GM21825 (cell line): ENCODE data around the gene ANKRD27.
"Not testable (repeated sequence)": the region's sequence is repeated elsewhere in the genome, so short reads cannot be mapped to it uniquely, and the experiment has no call there.

Experiments used
- ATAC-seq: cut with Tn5 transposase; IDR thresholded peaks from one replicate; pipeline ENCODE4 v1.9.1; 2021; ENCODE audit warnings: mild to moderate bottlenecking, moderate library complexity; ENCODE audit not compliant: unreplicated experiment

ANKRD27 gene

DNA sequence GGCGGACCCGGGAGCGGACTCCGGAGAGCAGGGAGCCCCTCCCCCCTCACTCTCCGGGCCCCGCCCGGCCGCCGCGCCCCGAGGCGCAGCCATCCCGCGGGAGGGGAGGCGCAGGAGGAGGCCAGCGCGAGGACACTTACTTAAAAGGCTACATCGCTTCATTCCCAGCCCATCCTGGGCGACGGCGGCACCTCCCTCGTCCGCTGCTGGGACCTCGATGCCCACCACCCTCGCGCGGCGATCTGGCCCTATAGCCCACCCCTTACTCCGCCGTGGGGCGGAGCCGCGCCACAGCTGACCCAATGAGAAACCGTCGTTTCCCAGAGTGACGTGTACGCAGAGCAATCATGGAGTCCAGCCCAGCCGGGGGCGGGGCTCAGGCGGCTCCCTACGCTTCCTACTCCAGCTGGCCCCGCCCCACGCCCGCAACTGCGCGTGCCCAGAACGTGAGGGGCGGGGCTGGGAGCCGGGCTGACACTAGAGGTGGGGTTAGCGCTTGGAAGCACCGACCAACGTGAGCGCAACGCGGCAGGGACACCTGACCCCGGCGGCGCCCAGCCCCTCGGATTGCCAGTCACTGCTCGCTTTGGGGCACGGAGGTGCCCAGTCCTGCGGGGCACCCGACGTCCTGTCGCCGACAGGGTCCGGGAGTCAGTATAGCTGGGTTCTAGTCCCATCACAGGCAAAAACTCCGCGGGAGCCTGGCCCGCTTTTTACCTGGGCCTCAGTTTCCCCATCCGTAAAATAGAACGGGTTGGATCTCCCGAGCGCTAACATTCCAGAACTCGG, at the start of gene ANKRD27:
Gene ANKRD27, minus strand, starts transcription at position 250 of the 789 bp plus-strand sequence. CDS start 16,165 bp downstream, outside the sequence.
- ATAC-seq = peak; percentile 94

DNA sequence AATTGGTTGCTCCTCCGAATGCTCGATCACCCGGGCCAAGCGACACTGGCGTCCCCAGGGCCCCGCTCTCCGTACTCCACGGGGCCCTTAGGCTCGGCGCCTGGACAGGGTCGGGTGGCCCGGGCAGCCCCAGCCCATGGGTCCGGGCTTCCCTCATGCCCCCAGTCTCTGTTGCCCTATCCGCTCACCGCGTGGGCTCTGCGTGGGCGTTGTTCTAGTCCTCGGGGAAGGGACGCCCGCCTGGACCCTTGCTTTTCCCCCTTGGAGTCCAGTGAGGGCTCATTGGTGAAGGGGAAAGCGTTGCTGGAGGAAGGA, 45.9 kb upstream of the ANKRD27 start:
- ATAC-seq = no peak

DNA sequence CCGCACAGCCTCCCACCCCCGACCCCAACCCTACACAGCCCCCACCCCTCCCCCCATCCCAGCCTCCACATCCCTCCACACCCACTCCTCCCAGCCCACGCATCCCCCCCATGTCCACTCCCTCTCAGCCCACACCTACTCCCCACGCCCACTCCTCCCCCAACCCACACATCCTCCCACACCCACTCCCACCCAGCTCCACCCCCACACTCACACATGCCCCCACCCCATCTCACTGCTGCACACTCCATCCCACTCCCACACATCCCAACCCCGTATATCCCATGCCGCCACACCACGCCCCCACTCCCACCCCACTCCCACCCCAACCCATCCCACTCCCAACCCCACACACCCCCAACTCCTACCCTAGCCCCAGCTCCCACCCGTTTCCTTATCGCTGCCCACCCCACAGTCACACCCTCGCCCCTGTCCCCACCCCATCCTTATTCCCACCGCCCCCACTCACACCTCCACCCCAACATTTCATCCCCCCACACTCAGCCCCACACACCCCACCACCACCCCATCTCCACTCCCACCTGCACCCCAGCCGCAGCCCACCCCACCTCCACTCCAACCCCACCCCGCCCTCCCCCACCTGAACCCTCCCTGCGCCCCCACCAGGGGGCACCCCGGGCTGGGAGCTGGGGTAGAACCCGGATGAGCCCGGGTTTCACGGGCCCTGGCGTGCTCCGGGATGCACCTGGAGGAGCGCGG, 45.4 kb upstream of the ANKRD27 start:
- no peak for ATAC-seq

DNA sequence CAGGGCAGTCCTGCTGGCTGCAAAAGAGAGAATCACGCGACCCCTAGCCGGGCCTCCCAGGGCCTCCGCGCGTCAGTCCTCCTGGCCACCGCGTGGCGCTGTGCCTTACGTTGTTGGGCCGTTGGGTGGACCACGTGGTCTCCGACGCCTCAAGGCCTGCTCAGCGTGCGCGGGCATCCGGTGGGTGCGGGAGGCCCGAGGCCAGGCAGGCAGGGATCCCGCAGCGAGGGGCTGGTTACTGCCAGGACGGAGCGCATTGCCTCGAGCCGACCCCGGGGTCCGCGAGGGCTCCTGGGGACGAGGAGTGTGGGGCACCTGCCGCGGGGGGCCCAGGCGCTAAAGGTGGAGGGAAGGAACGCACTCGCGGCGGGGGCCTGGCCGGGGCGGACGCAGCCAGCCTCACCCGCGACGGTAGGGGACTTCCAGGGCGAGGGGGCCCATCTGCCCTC, 44.7 kb upstream of the ANKRD27 start, which contains the start of gene TDRD12:
Gene TDRD12, plus strand, starts transcription at position 157 of the 449 bp plus-strand sequence. CDS start 306 bp downstream, outside the sequence.
- no peak for ATAC-seq

DNA sequence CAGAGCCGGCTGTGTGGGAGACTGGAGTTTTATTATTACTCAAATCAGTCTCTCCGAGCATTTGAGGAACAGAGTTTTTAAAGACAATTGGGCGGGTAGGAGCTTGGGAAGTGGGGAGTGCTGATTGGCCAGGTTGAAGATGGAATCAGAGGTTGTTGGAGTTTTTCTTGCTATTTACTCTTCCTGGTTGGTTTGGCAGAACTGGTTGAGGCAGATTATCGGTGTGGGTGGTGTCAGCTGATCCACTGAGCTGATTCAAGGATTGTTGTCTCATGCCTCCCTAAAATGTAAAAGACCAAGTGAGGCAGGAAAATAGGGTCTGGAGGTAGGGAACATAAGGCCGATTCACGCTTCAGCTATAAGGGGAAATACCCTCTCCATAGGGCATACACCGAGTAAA, 43.3 kb upstream of the ANKRD27 start:
- ATAC-seq = no peak

DNA sequence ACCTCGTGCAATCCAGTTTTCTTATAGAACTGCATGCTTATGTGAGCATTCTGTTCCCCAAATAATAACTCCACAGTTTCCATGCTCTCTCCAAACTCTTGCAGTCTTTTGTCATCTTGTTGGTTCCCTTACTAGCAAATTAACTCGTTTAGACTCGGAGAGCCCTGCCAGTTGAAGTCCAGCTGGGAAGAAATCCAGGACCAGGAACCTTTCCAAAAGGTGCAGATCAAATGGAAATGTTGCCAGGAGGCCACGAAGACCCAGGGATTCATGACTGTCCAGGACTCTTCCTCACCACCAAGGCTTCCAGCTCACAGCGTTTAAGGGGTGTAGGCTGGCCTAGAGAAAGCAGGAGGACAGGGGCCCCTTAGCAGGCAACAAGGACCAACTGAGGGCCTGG, 42.5 kb upstream of the ANKRD27 start:
- ATAC-seq = no peak

DNA sequence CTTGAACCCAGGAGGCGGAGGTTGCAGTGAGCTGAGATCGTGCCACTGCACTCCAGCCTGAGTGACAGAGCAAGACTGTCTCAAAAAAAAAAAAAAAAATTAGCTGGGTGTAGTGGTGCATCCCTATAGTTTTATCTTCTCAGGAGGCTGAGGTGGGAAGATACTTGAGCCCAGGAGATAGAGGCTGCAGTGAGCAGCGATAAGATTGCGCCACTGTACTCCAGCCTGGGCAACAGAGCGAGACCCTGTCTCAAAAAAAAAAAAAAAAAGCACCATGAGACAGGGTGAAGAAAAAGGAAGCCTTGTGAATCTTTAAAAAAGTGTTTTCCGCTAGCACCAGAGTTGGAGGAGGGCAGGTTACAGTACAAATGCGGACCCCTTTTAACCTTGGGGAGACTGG, 41.2 kb upstream of the ANKRD27 start:
- ATAC-seq = not testable (repeated sequence)

DNA sequence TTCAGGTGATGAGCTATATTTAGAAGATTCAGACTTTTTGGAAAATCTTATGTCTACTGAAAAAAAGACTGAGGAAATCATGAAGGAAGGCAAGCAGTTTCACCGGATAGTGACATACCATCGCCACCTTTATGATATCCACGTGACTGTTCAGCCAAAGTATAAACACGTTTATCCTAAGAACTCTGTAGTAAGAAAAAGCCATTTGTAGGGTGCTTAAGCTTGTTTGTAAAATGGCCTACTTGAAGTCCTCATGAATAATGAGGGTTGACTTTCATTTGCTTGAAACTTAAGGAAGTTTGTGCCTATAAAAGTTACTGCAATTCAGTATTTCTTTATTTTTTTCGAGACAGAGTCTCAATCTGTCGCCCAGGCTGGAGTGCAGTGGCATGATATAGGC, 36.8 kb upstream of the ANKRD27 start:
- no peak for ATAC-seq

DNA sequence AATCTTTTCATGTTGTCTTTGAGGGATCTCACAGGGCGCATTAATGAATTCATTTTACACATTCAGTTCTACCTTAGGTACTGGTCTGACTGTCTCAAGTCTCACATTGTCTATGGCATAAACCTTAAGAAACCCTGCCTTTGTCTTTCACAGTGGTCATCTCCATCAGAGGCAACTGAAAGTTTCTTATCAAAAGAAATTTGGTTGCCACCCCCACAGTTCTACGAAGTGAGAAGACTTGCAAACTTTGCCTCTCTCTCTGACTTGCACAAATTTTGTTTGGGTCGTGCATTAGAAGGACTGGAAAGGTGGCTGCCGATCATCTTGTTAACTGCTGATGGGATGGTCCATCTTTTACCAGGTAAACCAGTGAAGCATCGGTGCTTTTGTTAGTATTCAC, 34.1 kb upstream of the ANKRD27 start:
- ATAC-seq = no peak

DNA sequence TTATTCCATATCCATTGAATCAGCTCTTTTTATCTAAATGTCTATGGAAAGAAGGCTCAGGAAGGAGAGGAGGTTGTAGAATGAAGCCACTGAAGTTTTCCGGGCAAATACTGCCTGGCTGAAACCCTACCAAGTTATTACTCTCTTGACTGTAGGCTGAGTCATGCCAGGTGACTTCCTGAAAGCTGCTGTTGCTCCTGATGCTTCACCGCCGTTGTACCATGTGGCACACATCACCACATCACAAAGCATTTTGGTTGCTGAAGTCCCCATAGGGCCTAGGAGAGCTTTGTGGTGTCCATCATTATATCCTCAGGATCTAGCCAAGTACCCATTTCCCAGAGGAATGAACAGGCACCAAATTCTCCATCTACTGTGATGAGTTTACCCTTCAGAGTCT, 33.5 kb upstream of the ANKRD27 start:
- no peak for ATAC-seq

DNA sequence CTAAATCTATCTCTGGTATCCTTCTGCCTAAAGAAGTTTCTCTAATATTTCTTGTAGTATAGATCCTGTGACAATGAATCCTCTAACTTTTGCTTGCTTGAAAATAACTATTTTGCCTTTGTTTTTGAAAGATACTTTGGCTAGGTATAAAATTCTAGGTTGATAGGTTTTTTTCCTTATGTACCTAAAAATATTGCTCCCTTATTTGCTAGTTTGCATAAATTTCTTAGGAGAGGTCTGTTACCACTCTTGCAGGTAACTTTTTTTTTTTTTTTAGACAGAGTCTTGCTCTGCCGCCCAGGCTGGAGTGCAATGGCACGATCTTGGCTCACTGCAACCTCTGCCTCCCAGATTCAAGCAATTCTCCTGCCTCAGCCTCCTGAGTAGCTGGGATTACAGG, 29.0 kb upstream of the ANKRD27 start:
- not testable (repeated sequence) for ATAC-seq

DNA sequence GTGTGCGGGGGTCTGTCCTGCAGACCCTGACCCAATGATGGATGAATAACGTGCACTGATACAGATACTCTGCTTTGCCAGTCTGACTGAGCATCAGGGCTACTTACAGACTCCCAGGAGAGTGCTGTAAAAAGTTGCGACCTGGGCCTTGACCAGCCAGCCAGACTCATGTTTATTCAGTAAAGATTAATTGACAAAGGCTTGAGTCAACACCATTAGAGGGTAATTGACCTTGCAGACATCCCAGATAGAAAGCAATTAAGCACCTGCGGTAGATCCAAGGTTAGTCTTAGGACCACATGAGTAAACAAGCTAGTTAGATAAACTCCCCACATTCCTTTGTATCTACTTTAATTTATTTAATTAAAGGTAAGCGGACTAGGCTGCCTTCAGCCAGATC, 27.0 kb upstream of the ANKRD27 start:
- no peak for ATAC-seq

DNA sequence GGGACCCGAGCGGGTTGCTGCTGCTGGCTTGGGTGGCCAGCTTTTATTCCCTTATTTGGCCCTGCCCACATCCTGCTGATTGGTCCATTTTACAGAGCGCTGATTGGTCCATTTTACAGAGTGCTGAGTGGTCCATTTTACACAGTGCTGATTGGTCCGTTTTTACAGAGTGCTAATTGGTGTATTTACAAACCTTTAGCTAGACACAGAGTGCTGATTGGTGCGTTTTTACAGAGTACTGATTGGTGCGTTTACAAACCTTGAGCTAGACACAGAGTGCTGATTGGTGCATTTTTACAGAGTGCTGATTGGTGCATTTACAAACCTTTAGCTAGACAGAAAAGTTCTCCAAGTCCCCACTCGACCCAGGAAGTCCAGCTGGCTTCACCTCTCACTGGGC, 25.1 kb upstream of the ANKRD27 start:
- ATAC-seq = not testable (repeated sequence)

DNA sequence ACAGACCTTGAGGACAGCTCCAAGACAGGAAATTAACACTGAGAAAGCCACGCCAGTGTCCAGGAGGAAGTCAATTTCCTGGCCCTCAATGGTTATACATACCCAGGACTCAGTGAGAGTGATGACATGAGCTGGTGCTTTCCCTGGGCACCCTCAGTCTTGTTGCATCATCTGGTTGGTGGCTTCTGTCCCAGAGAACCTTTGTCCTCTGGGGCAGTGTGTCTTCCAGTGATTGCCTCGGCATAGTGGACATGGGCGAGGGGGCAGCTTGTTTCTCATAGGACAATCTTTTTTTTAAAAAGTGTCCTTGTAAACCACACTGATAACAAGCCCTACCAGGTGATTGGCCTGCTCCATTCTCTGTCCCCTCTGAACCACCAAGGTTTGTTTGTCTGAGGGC, 21.8 kb upstream of the ANKRD27 start:
- ATAC-seq = not testable (repeated sequence)

DNA sequence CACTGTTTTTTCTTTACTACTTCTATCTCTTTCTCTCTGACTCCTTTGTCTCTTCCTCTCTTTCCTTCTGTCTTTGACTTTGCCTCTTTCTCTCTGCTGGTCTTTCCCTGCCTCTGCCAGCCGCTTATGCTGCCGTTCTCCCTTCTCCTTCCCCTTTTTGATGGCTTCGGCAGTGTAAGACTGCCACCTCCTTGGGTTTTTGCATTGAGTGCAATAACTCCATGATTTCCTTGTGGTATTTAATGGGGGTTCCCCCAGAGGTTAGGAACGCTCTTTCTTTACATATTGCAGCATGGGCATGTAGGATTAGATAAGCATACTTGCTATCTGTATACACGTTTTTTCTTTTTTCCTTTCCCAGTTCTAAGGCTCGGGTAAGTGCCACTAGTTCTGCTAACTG, 20.5 kb upstream of the ANKRD27 start:
- not testable (repeated sequence) for ATAC-seq

DNA sequence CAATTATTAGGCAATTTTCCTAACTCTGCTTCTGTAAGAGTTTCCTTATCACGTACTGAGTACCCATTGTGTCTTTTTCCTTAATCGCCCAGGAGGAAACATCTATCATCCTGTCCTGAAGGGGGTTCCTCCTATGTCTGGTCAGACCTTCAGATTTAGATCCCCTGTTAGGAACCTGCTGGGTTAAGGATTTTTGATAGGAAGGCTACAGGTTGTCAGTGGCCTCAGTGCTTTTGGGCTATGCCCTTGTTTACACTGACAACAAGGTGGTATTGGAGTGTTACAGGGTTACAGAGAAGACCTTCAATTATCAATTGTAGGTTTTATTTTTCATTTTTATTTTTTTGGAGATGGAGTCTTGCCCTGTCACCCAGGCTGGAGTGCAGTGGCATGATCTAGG, 19.9 kb upstream of the ANKRD27 start:
- ATAC-seq = not testable (repeated sequence)

DNA sequence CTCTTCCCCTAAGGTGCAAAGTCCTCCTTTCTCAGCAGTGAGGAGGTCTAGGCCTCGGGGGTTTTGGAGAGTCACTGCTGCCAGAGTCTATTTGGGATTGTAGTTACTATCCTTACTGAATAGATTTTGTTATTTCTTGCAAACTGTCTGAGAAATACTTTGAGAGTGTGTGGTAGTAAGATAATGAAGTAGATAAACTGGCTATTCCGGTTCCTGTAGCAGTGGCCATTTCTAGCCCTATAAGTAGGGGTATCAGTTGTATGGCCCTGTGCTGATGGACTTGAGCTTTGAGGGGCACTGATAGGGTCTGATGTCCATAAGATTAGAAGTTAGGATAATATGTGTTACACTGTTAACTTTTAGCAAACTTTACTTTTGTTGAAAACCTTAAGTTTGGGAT, 19.3 kb upstream of the ANKRD27 start:
- ATAC-seq = not testable (repeated sequence)

DNA sequence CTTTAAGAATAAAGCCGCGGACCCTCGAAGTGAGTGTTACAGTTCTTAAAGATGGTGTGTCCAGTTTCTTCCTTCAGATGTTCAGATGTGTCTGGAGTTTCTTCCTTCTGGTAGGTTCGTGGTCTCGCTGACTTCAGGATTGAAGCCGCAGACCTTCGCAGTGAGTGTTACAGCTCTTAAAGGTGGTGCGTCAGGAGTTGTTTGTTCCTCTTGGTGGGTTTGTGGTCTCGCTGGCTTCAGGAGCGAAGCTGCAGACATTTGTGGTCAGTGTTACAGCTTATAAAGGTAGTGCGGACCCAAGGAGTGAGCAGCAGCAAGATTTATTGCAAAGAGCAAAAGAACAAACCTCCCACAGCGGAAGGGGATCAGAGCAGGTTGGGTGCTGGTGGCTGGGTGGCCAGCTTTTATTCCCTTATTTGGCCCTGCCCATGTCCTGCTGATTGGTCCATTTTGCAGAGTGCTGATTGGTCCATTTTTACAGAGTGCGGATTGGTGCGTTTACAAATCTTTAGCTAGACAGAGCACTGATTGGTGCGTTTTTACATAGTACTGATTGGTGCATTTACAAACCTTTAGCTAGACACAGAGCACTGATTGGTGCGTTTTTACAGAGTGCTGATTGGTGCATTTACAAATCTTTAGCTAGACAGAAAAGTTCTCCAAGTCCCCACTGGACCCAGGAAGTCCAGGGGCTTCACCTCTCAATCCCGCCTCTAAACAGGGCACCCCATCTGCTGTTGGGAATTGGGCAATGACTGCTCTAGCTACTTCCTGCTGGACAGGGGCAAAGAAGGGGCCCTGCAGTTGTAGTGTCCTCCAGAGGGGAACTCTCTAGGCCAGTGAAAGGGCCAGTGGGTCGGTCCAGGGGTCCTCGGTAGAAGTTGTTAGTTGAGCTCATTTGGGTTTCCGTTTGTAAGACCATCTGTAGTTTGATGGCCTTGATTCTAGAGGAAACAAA, 18.4 kb upstream of the ANKRD27 start:
- not testable (repeated sequence) for ATAC-seq

DNA sequence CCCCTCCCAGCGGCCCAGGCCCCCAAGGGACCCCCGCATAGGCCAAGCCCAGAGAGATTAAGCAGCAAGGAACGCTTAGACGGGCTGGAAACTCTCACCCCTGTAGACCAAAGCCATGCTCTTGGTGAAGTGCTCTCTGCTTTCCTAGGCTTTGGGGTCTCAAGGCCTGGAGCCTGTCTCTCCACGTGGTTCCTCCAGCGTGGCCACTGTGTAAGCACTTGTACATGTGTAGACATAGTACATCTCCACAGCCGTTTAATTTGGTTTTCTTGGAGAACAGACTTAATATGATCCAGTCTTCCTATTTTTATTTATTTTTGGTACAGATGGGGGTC, 17.7 kb upstream of the ANKRD27 start:
- ATAC-seq = no peak

DNA sequence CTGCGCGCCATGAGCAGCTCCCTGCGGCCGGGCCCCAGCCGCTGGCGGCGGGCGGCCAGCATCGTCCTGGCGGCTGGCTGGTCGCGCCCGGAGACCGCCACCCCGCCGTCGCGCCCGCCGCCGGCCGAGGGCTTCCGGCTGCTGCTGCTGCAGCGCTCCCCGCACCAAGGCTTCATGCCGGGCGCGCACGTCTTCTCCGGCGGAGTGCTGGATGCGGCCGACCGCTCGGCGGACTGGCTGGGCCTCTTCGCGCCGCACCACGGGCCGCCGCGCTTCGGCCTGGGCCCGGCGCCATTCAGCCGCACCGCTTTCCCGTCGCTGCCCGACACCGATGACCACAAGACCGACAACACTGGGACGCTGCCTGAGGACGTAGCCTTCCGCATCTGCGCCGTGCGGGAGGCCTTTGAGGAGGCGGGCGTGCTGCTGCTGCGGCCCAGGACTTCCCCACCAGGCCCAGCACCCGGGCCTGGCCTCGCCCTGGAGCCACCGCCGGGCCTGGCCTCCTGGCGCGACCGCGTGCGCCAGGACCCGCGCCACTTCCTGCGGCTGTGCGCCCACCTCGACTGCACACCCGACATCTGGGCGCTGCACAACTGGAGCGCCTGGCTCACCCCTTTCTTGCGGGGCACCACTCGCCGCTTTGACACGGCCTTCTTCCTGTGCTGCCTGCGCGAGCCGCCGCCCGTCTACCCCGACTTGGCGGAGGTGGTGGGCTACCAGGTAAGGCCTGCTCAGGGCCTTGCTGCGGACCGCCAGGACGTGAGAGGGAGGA, 17.2 kb upstream of the ANKRD27 start:
- peak; percentile 53 for ATAC-seq
